ENCODE results near the gene ALG10. TPM values are rescaled to one million over a fixed set of nuclear protein-coding genes. Genes with fewer than 3 reads are reported as not detected.

ALG10 gene, protein sequence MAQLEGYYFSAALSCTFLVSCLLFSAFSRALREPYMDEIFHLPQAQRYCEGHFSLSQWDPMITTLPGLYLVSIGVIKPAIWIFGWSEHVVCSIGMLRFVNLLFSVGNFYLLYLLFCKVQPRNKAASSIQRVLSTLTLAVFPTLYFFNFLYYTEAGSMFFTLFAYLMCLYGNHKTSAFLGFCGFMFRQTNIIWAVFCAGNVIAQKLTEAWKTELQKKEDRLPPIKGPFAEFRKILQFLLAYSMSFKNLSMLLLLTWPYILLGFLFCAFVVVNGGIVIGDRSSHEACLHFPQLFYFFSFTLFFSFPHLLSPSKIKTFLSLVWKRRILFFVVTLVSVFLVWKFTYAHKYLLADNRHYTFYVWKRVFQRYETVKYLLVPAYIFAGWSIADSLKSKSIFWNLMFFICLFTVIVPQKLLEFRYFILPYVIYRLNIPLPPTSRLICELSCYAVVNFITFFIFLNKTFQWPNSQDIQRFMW
- 30.9 TPM for total RNA-seq

DNA sequence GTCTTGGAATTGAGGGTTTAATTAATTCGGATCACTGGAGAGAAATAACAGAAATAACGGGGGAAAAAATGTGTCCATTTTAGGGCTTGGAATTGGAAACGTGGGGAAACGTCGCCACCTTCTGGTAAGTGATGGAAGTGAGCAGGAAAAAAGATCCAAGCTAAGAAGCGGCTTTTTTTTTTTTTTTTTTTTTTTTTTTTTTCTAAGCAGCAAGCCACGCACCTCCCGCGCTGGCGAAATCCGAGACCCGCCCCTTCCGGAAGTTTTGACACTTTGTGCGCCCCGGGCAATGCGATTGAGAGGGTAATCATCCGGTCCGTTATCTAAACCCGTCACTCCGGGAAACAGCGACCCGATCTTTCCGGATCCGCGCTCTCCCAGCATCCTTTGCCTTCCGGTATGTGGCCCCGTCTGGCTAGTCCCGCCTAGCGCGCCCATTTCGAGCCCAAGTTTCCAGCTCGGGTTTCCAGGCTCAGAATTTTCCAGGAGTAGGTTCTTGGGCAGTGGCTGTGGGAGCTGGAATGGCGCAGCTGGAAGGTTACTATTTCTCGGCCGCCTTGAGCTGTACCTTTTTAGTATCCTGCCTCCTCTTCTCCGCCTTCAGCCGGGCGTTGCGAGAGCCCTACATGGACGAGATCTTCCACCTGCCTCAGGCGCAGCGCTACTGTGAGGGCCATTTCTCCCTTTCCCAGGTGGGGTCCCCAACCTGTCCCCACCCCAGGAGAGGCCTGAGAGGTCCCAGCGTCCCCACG, at the start of gene ALG10:
ALG10 (plus strand) TSS at position 418 of the 752 bp plus-strand sequence; CDS start at position 522, 104 bp downstream.

Small RNA genes within 50 kb of the gene (small RNA-seq; reads per million reads assigned to genes)
- not detected for gene RF00019
